HCT116 (cell line): Measurements from ENCODE around the gene NLRP5. TPM values are rescaled to one million over a fixed set of nuclear protein-coding genes. Genes with fewer than 3 reads are reported as not detected.
A peak's percentile ranks its signal among the peaks of the same experiment; 100 is the strongest.

ENCODE experiments used
- ATAC-seq: fragments of 200-7000 bp; cut with Tn5 transposase; 2 replicates; pipeline ENCODE4 v1.9.1; 2020; ENCODE audit warnings: mild to moderate bottlenecking, moderate library complexity
- BruUV-seq: library from RNA; stranded (reverse); fragments of 400-500 nt; replicated peaks from 2 replicates; lab custom pipeline; 2021; lab: Mats Ljungman, UMichigan
- CTCF ChIA-PET: fragments of 300-600 bp; sonication (Branson Sonifier 250); formaldehyde crosslinking; loops from one replicate; lab custom pipeline; 2021; ENCODE audit warnings: antibody characterized with exemption; lab: Charles Lee
- POLR2A ChIA-PET: fragments of 300-600, 350-600 bp; sonication (Branson Sonifier 250); formaldehyde crosslinking; loops from one replicate; lab custom pipeline; 2021; ENCODE audit warnings: antibody characterized with exemption; lab: Charles Lee
- RAD21 ChIA-PET, 2 experiments: fragments of 300-600 bp; sonication (Branson Sonifier 250); formaldehyde crosslinking; loops; one replicate each; lab custom pipeline; 2023; ENCODE audit warnings: low total read pairs in 2 of 2; ENCODE audit not compliant: uncharacterized antibody in 2 of 2, unreplicated experiment in 2 of 2, low non-redundant PET in 1 of 2; lab: Charles Lee
- DNase-seq: peaks from one replicate; pipeline ENCODE4 v3.0.0-alpha.2; 2010; ENCODE audit warnings: low read depth, low spot score
- H2AFZ ChIP-seq: fragments of 200-600 bp; shearing (Covaris generic), sonication (generic); 2 replicates; pipeline ENCODE4 v1.6.1; 2017; ENCODE audit warnings: low read depth, mixed run types, mixed read lengths, antibody characterized with exemption, low read length; ENCODE audit not compliant: poor library complexity, severe bottlenecking
- H3K27ac ChIP-seq: 2 replicates; pipeline ENCODE4 v1.5.1; 2012; ENCODE audit warnings: low read depth, low read length
- H3K27me3 ChIP-seq: fragments of 200-600 bp; sonication (generic); 2 replicates; pipeline ENCODE4 v1.6.1; 2016; ENCODE audit warnings: mixed run types, low read length, mixed read lengths; ENCODE audit not compliant: insufficient read depth
- H3K36me3 ChIP-seq, 2 experiments: fragments of 200-500 bp in 1 of 2; fragments of 200-600 bp in 1 of 2; sonication (Bioruptor generic) in 1 of 2; sonication (generic) in 1 of 2; 2 replicates each; pipeline versions ENCODE4 v1.5.1 to v1.6.1; 2014 to 2016; ENCODE audit warnings: low read length in 2 of 2, inconsistent platforms in 1 of 2, mixed read lengths in 1 of 2, mixed run types in 1 of 2; ENCODE audit not compliant: insufficient read depth in 2 of 2, control insufficient read depth in 1 of 2
- H3K4me1 ChIP-seq, 2 experiments: fragments of 200-600 bp in 1 of 2; sonication (generic) in 1 of 2; 2 replicates each; pipeline versions ENCODE4 v1.5.1 to v1.6.1; 2012 to 2017; ENCODE audit warnings: low read length in 2 of 2, inconsistent platforms in 1 of 2, mild to moderate bottlenecking in 1 of 2, mixed read lengths in 1 of 2, mixed run types in 1 of 2, moderate library complexity in 1 of 2; ENCODE audit not compliant: insufficient read depth in 2 of 2, control insufficient read depth in 1 of 2
- H3K4me2 ChIP-seq: fragments of 200-600 bp; sonication (generic); 2 replicates; pipeline ENCODE4 v1.6.1; 2017; ENCODE audit warnings: mixed run types, low read length, mixed read lengths
- H3K4me3 ChIP-seq, 2 experiments: fragments of 200-600 bp in 1 of 2; sonication (generic) in 1 of 2; replicated peaks in 1 of 2; 2 replicates each; pipeline ENCODE4 v1.5.1; 2011 to 2016; ENCODE audit warnings: low read length in 2 of 2, control low read depth in 1 of 2, low read depth in 1 of 2, mild to moderate bottlenecking in 1 of 2, mixed read lengths in 1 of 2, mixed run types in 1 of 2
- H3K79me2 ChIP-seq: fragments of 200-600 bp; sonication (generic); 2 replicates; pipeline ENCODE4 v1.6.1; 2017; ENCODE audit warnings: mild to moderate bottlenecking, mixed run types, low read length, moderate library complexity, mixed read lengths; ENCODE audit not compliant: insufficient read depth
- H3K9ac ChIP-seq: fragments of 200-600 bp; sonication (generic); 2 replicates; pipeline ENCODE4 v1.6.1; 2016; ENCODE audit warnings: low read length, mixed read lengths
- H3K9me2 ChIP-seq: fragments of 200-600 bp; sonication (generic), shearing (Covaris generic); 2 replicates; pipeline ENCODE4 v1.6.1; 2017; ENCODE audit warnings: mixed run types, mild to moderate bottlenecking, moderate library complexity; ENCODE audit not compliant: insufficient read depth
- H3K9me3 ChIP-seq, 2 experiments: fragments of 200-500 bp in 1 of 2; fragments of 200-600 bp in 1 of 2; sonication (Bioruptor generic) in 1 of 2; sonication (generic) in 1 of 2; 2 replicates each; pipeline ENCODE4 v1.6.1; 2014 to 2017; ENCODE audit warnings: low read length in 2 of 2, mixed read lengths in 2 of 2, inconsistent platforms in 1 of 2, low read depth in 1 of 2, mild to moderate bottlenecking in 1 of 2, mixed run types in 1 of 2, moderate library complexity in 1 of 2; ENCODE audit not compliant: control insufficient read depth in 1 of 2, insufficient read depth in 1 of 2
- H4K20me1 ChIP-seq: fragments of 200-600 bp; sonication (generic), shearing (Covaris generic); 2 replicates; pipeline ENCODE4 v1.6.1; 2017; ENCODE audit warnings: mixed run types, mild to moderate bottlenecking, moderate library complexity; ENCODE audit not compliant: insufficient read depth
- ATF3 ChIP-seq: IDR thresholded peaks from 2 replicates; pipeline ENCODE4 v1.6.1; 2012
- CTCF ChIP-seq, 3 experiments: fragments of 200-600 bp in 1 of 3; sonication (generic) in 1 of 3; IDR thresholded peaks in 2 of 3; conservative IDR thresholded peaks in 1 of 3; 2 replicates each; pipeline ENCODE4 v1.5.1; 2012 to 2017; ENCODE audit warnings: low read depth in 2 of 3, low read length in 2 of 3, antibody characterized with exemption in 1 of 3, borderline replicate concordance in 1 of 3, control low read depth in 1 of 3, mild to moderate bottlenecking in 1 of 3, mixed read lengths in 1 of 3, mixed run types in 1 of 3, moderate library complexity in 1 of 3; ENCODE audit not compliant: insufficient read depth in 1 of 3
- JUND ChIP-seq: IDR thresholded peaks from 2 replicates; pipeline ENCODE4 v1.6.1; 2012
- RAD21 ChIP-seq: IDR thresholded peaks from 2 replicates; pipeline ENCODE4 v1.6.1; 2012; ENCODE audit warnings: low read depth, mild to moderate bottlenecking
- intact Hi-C: fragments of 100-400 bp; cut with micrococcal nuclease; formaldehyde crosslinking; loops from 2 replicates; pipeline ENCODE4 v1.10.0; 2022
- total RNA-seq: library from RNA; stranded (reverse); gene quantifications from one replicate; pipeline ENCODE4 v1.2.1, GENCODE V29; 2021; ENCODE audit not compliant: unreplicated experiment

The NLRP5 gene
- total RNA-seq, 1 experiment from 2014 or later = 0.30 TPM

- ATAC-seq (peak; percentile 43), DNase-seq (peak; percentile 15)
- H3K9me2 ChIP-seq = no peaks in the 10 kb centered on the region
- no peaks in the 10 kb centered on the region for H4K20me1 ChIP-seq
- ChIA-PET RAD21 (no interaction called here), CTCF (interaction anchor here (1.1 to 2.0 kb wide), 5 partner anchors 9 to 262 kb away, joined by 3 to 9 read pairs (median 3); no protein-coding TSS in a partner anchor), POLR2A (no interaction called here)
- H3K27me3 ChIP-seq = no peaks in the 10 kb centered on the region
- no peak for TF ChIP-seq JUND
- peak; percentile 12 to 60 (median 37); a peak in 4 of 6 replicates for TF ChIP-seq CTCF (IDR thresholded peaks at IDR 0.05 in 2 of 3, conservative IDR thresholded peaks at IDR 0.05 in 1 of 3; ENCODE audit: borderline replicate concordance in 1 of 3, insufficient read depth in 1 of 3, low read depth in 2 of 3, low read length in 2 of 3)
- no peaks in the 10 kb centered on the region for H3K36me3 ChIP-seq
- H3K79me2 ChIP-seq = no peaks in the 10 kb centered on the region
- intact Hi-C loops = no loop called here
- peaks cover 0 to 1% of the 10 kb centered on the region in 2 experiments; a peak in 1 of 4 replicates for H3K9me3 ChIP-seq
- H3K4me1 ChIP-seq = peaks cover 4 to 8% of the 10 kb centered on the region in 2 experiments
- H2AFZ ChIP-seq = no peak overlapping the region
- no peak overlapping the region for H3K9ac ChIP-seq
- no peak overlapping the region for H3K4me3 ChIP-seq
- no peak overlapping the region for H3K4me2 ChIP-seq
- no TSS peak for BruUV-seq
- H3K27ac ChIP-seq = no peak overlapping the region
These were observed 84.6 kb downstream of the NLRP5 start for GRCh38 chr19:56071151-56071550.

DNA sequence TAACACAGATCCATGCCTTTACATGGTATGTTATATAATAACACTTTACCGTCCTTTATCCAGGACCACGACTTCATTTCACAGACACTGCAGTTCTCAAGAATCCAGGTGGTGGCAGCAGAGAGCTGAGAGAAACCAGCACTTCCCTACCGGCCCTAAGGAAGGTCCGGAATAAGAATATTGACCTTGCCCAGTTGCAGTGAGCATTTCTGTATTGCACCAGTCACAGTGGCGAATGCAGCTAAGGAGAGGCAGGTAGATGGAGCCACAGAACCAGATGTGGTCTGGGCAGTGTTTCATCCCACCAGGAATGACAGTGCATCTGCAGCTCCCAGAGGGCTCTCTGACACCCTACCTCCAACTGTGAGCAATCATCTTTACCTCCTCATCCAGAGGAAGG, 89.9 kb downstream of the NLRP5 start:
- no peak overlapping the region for H3K27ac ChIP-seq
- H2AFZ ChIP-seq = no peak overlapping the region
- no peak overlapping the region for H3K9ac ChIP-seq
- H3K4me1 ChIP-seq = peaks cover 6 to 7% of the 10 kb centered on the region in 2 experiments; a peak in 3 of 4 replicates
- H4K20me1 ChIP-seq = no peaks in the 10 kb centered on the region
- no peaks in the 10 kb centered on the region for H3K36me3 ChIP-seq
- H3K27me3 ChIP-seq = no peaks in the 10 kb centered on the region
- RAD21 ChIA-PET = interaction anchor here in 1 of 2 experiments (0.8 kb wide), 1 partner anchor 257 kb away, joined by 3 read pairs; no protein-coding TSS in a partner anchor
- intact Hi-C loops = loop anchor here (1.0 kb wide), 1 partner anchor 96 kb away; no protein-coding TSS in a partner anchor
- POLR2A ChIA-PET = no interaction called here
- no TSS peak for BruUV-seq
- CTCF ChIA-PET = interaction anchor here (0.6 to 2.3 kb wide), 13 partner anchors 9 to 272 kb away, joined by 3 to 19 read pairs (median 4); no protein-coding TSS in a partner anchor
- H3K4me2 ChIP-seq = no peak overlapping the region
- no peaks in the 10 kb centered on the region for H3K9me2 ChIP-seq
- H3K4me3 ChIP-seq = no peak overlapping the region
- no peaks in the 10 kb centered on the region for H3K79me2 ChIP-seq
- H3K9me3 ChIP-seq = peaks cover 0 to 8% of the 10 kb centered on the region in 2 experiments; a peak in 1 of 4 replicates
- ATAC-seq = peak; percentile 82
- peak; percentile 64 to 85 (median 76); a peak in 5 of 6 replicates for TF ChIP-seq CTCF (IDR thresholded peaks at IDR 0.05 in 2 of 3, conservative IDR thresholded peaks at IDR 0.05 in 1 of 3; ENCODE audit: borderline replicate concordance in 1 of 3, insufficient read depth in 1 of 3, low read depth in 2 of 3, low read length in 2 of 3)
- peak; percentile 70 for TF ChIP-seq RAD21
- TF ChIP-seq ATF3 = no peak
- TF ChIP-seq, all 23 proteins: peak for 2
- DNase-seq = peak; percentile 28
